Uterus (tissue), 2 donors: ENCODE data around the gene PANK2.

ENCODE experiments used
- CTCF ChIP-seq, 4 experiments: fragments of 200-600 bp in 2 of 4; fragments of 450-650 bp in 2 of 4; sonication (generic) in 2 of 4; IDR thresholded peaks; one replicate each; pipeline ENCODE4 v1.5.1; 2016 to 2019; ENCODE audit warnings: antibody characterized with exemption in 4 of 4, mild to moderate bottlenecking in 2 of 4, moderate library complexity in 1 of 4
- POLR2A ChIP-seq, 2 donors: fragments of 450-650 bp; IDR thresholded peaks; one replicate each; pipeline ENCODE4 v1.6.1; 2016; ENCODE audit warnings: antibody characterized with exemption in 2 of 2, mild to moderate bottlenecking in 1 of 2, moderate library complexity in 1 of 2

DNA sequence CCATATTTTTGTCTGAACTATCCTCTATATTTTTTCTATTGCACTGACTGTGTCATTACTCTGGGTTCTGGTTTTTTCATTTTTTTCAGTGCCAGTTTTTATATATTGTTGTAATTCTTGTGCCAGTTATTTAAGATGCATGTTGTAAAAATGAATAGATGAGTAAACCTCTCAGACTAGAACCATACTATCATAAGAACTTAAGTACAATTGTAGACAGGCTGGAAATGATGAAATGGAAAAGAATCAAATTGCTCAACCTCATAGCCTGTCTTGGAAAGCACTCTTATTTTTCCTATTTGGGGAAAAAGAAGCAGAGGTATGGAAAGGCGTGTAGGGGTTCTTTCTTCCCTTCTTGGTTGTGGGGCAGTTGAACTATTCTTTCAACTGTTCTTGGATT lies 30.2 kb downstream of the PANK2 start:
- TF ChIP-seq CTCF (IDR thresholded peaks at IDR 0.05), result no peak
- no peak for TF ChIP-seq POLR2A (IDR thresholded peaks at IDR 0.05)
